Endodermal cell (in vitro differentiated cells): ENCODE measurements around the gene ARID5A. TPM values are rescaled to one million over a fixed set of nuclear protein-coding genes. Genes with fewer than 3 reads are reported as not detected.

Experiments
- DNase-seq: peaks from one replicate; pipeline ENCODE4 v3.0.0-alpha.2; 2017
- H3K27ac ChIP-seq: 2 replicates; pipeline ENCODE4 v1.5.1; 2013; ENCODE audit warnings: mild to moderate bottlenecking, low read depth, low read length, moderate library complexity
- H3K27me3 ChIP-seq: 2 replicates; pipeline ENCODE4 v1.6.1; 2013; ENCODE audit warnings: mild to moderate bottlenecking, low read length, moderate library complexity; ENCODE audit not compliant: insufficient read depth, control insufficient read depth, poor library complexity, severe bottlenecking
- H3K36me3 ChIP-seq: 2 replicates; pipeline ENCODE4 v1.7.0; 2013; ENCODE audit warnings: mild to moderate bottlenecking, low read length, moderate library complexity; ENCODE audit not compliant: control insufficient read depth, insufficient read depth
- H3K4me1 ChIP-seq: one replicate; pipeline ENCODE4 v1.7.0; 2013; ENCODE audit warnings: low read length; ENCODE audit not compliant: control insufficient read depth, insufficient read depth
- H3K4me3 ChIP-seq: 2 replicates; pipeline ENCODE4 v1.5.1; 2013; ENCODE audit warnings: mild to moderate bottlenecking, low read length, moderate library complexity
- H3K9ac ChIP-seq: 2 replicates; pipeline ENCODE4 v1.6.1; 2013; ENCODE audit warnings: mild to moderate bottlenecking, low read length, moderate library complexity; ENCODE audit not compliant: poor library complexity, severe bottlenecking; ENCODE audit errors: extremely low read depth
- H3K9me3 ChIP-seq: 2 replicates; pipeline ENCODE4 v1.6.1; 2013; ENCODE audit warnings: mild to moderate bottlenecking, low read length, moderate library complexity; ENCODE audit not compliant: control insufficient read depth
- H3K27ac Mint-ChIP-seq: 2 replicates; pipeline ENCODE4 v1.8.0; 2020; ENCODE audit warnings: mixed read lengths
- H3K27me3 Mint-ChIP-seq: 2 replicates; pipeline ENCODE4 v1.8.0; 2021; ENCODE audit warnings: mild to moderate bottlenecking, mixed read lengths; ENCODE audit not compliant: insufficient read depth
- H3K36me3 Mint-ChIP-seq: 2 replicates; pipeline ENCODE4 v1.8.0; 2020; ENCODE audit warnings: low read depth, mixed read lengths
- H3K4me1 Mint-ChIP-seq: 2 replicates; pipeline ENCODE4 v1.8.0; 2020; ENCODE audit warnings: mixed read lengths
- H3K4me3 Mint-ChIP-seq: 2 replicates; pipeline ENCODE4 v1.8.0; 2020; ENCODE audit warnings: mild to moderate bottlenecking, moderate library complexity, mixed read lengths
- H3K9me3 Mint-ChIP-seq: 2 replicates; pipeline ENCODE4 v1.8.0; 2020; ENCODE audit warnings: mild to moderate bottlenecking, mixed read lengths
- CTCF ChIP-seq: fragments of 200-600 bp; sonication (generic); conservative IDR thresholded peaks from 2 replicates; pipeline ENCODE4 v1.5.0; 2021; ENCODE audit warnings: antibody characterized with exemption, mild to moderate bottlenecking
- WGBS, 2 experiments: methylation state at CpG; one replicate each; pipeline versions ENCODE4 v1.1.5 to v1.1.7; 2013; ENCODE audit warnings: missing lambda C conversion rate in 2 of 2, mixed read lengths in 1 of 2; ENCODE audit not compliant: insufficient coverage in 1 of 2, insufficient read length in 1 of 2; 5-methylcytosine and 5-hydroxymethylcytosine counted together
- total RNA-seq, 2 donors: library from RNA; stranded (reverse); fragmentation: NEBNext Ultra II Directional in 1 of 2; extraction: Animal tissue kit (Norgen Biotek cat#: 25700) in 1 of 2; gene quantifications; 2 replicates in 1 of 2; 3 replicates in 1 of 2; pipeline ENCODE4 v1.2.1, GENCODE V29; 2021

ARID5A gene
- total RNA-seq, 2 donors from 2014 or later, result 1.8 to 3.5 TPM

- H3K9me3 ChIP-seq, result peaks cover 12% of the 10 kb centered on the region
- Mint-ChIP-seq H3K9me3 (peaks cover 23% of the 10 kb centered on the region), H3K4me1 (no peaks in the 10 kb centered on the region), H3K27ac (no peak overlapping the region), H3K4me3 (no peak overlapping the region), H3K36me3 (no peaks in the 10 kb centered on the region), H3K27me3 (peaks cover 26% of the 10 kb centered on the region)
- H3K27me3 ChIP-seq, result peaks cover 10% of the 10 kb centered on the region
- H3K27ac ChIP-seq, result no peak overlapping the region
- WGBS, 2 experiments, result 100% methylated on average over 1 of the region's 4 CpGs; no CpG with 5 or more reads in 1 of the 2 experiments
- no peak overlapping the region for H3K4me3 ChIP-seq
- no peak for DNase-seq
- no peaks in the 10 kb centered on the region for H3K36me3 ChIP-seq
- no peak overlapping the region for H3K9ac ChIP-seq
- no peak for TF ChIP-seq CTCF
- H3K4me1 ChIP-seq, result no peaks in the 10 kb centered on the region
Measured at GRCh38 chr2:96520231-96520630, 16.3 kb upstream of the ARID5A start.

- Mint-ChIP-seq H3K4me3 (no peak overlapping the region), H3K36me3 (no peaks in the 10 kb centered on the region), H3K4me1 (no peaks in the 10 kb centered on the region), H3K27me3 (peaks cover 26% of the 10 kb centered on the region), H3K27ac (no peak overlapping the region), H3K9me3 (peaks cover 23% of the 10 kb centered on the region)
- H3K9ac ChIP-seq, result no peak overlapping the region
- H3K27me3 ChIP-seq, result peaks cover 12% of the 10 kb centered on the region
- 91 to 97% methylated on average over 3 of the region's 3 CpGs for WGBS, 2 experiments
- H3K36me3 ChIP-seq, result no peaks in the 10 kb centered on the region
- H3K9me3 ChIP-seq, result peaks cover 12% of the 10 kb centered on the region
- H3K27ac ChIP-seq, result no peak overlapping the region
- TF ChIP-seq CTCF, result no peak
- no peak for DNase-seq
- H3K4me1 ChIP-seq, result no peaks in the 10 kb centered on the region
- H3K4me3 ChIP-seq, result no peak overlapping the region
Measured at GRCh38 chr2:96520697-96521096, 15.9 kb upstream of the ARID5A start.

- H3K36me3 Mint-ChIP-seq, result no peaks in the 10 kb centered on the region
- no peaks in the 10 kb centered on the region for H3K4me1 ChIP-seq
- peaks cover 21% of the 10 kb centered on the region for H3K9me3 Mint-ChIP-seq
- H3K27ac Mint-ChIP-seq, result no peak overlapping the region
- H3K27ac ChIP-seq, result no peak overlapping the region
- H3K9ac ChIP-seq, result no peak overlapping the region
- peaks cover 12% of the 10 kb centered on the region for H3K9me3 ChIP-seq
- TF ChIP-seq CTCF, result no peak
- H3K27me3 Mint-ChIP-seq, result peaks cover 29% of the 10 kb centered on the region
- no peaks in the 10 kb centered on the region for H3K4me1 Mint-ChIP-seq
- no peaks in the 10 kb centered on the region for H3K36me3 ChIP-seq
- no peak overlapping the region for H3K4me3 Mint-ChIP-seq
- peaks cover 17% of the 10 kb centered on the region for H3K27me3 ChIP-seq
- DNase-seq, result no peak
- no peak overlapping the region for H3K4me3 ChIP-seq
- 87 to 94% methylated on average over 2 of the region's 2 CpGs for WGBS, 2 experiments
Measured at GRCh38 chr2:96521219-96521618, 15.3 kb upstream of the ARID5A start.
